ENCODE data around the gene RING1. TPM values are rescaled to one million over a fixed set of nuclear protein-coding genes. Genes with fewer than 3 reads are reported as not detected.

RING1 gene
- total RNA-seq, 2 experiments from 2014 or later, result 27.1 to 28.6 TPM

DNA sequence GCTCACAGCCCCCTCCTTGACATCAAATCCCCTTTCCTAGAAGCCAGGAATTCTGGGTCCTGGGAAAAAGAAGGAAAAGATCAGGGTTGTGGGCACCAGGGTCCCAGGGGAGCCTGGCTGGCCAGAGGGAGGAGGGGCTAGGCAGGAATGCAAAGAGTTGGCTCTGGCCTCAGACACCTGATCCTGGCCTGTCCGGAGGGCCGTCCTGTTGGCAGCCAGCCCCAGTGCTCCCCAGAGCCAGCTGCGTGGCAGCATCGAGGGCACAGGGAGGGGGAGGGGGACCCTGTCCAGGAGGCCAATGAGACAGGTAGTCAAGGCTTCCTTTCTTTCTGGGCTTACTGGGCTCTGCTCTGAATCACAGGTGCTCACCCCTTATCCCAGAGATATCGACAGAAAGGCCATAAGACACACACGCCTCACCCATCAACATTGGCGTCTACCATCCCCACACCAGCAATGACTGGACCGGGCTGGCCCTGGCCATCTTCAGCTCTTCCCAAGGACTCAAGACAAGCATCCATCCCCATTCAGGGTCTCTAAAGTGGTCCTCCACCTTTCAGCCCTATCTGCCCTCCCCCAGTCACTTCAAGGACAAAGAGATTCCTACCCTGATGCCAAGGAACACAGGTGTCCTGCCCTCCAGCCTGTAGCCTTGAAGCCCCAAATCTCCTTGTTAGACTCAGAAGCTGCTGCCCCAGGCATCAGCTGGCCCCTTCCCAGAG, 16.8 kb upstream of the RING1 start:
- TF ChIP-seq, protein P1, sequence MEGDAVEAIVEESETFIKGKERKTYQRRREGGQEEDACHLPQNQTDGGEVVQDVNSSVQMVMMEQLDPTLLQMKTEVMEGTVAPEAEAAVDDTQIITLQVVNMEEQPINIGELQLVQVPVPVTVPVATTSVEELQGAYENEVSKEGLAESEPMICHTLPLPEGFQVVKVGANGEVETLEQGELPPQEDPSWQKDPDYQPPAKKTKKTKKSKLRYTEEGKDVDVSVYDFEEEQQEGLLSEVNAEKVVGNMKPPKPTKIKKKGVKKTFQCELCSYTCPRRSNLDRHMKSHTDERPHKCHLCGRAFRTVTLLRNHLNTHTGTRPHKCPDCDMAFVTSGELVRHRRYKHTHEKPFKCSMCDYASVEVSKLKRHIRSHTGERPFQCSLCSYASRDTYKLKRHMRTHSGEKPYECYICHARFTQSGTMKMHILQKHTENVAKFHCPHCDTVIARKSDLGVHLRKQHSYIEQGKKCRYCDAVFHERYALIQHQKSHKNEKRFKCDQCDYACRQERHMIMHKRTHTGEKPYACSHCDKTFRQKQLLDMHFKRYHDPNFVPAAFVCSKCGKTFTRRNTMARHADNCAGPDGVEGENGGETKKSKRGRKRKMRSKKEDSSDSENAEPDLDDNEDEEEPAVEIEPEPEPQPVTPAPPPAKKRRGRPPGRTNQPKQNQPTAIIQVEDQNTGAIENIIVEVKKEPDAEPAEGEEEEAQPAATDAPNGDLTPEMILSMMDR (IDR thresholded peaks at IDR 0.05), result no peak
- CTCF ChIA-PET, result no interaction called here
- H3K27ac Mint-ChIP-seq, result no peak overlapping the region
- intact Hi-C loops (cut with DNase I, micrococcal nuclease), result no loop called here
- H3K4me3 Mint-ChIP-seq, result peak overlapping the region; percentile 63
- Histone ChIP-seq H3K9me3 (ENCODE audit: control insufficient read depth in 1 of 2, insufficient read depth in 1 of 2, low read length in 2 of 2) (peaks cover 0 to 4% of the 10 kb centered on the region in 2 experiments), H3K4me1 (ENCODE audit: insufficient read depth, low read length) (peaks cover 27% of the 10 kb centered on the region), H3K27ac (ENCODE audit: low read depth in 1 of 2, low read length in 2 of 2) (no peak overlapping the region), H3K4me3 (ENCODE audit: low read length) (peak overlapping the region; percentile 37), H3K27me3 (ENCODE audit: control insufficient read depth in 1 of 2, insufficient read depth in 2 of 2, low read length in 2 of 2) (peaks cover 15 to 20% of the 10 kb centered on the region in 2 experiments), H3K36me3 (ENCODE audit: insufficient read depth, low read length) (peaks cover 30% of the 10 kb centered on the region)
- H3K36me3 Mint-ChIP-seq (ENCODE audit: low read depth), result peaks cover 33% of the 10 kb centered on the region
- POLR2A ChIA-PET, result interaction anchor here (1.0 to 1.1 kb wide), 2 partner anchors 8 to 57 kb away, joined by 4 to 5 read pairs; no protein-coding TSS in a partner anchor
- ATAC-seq (ENCODE audit: poor library complexity) (no peak), DNase-seq (no peak)
- peaks cover 18% of the 10 kb centered on the region for H3K4me1 Mint-ChIP-seq (ENCODE audit: low read depth)
- H3K27me3 Mint-ChIP-seq, result peaks cover 53% of the 10 kb centered on the region
- H3K9me3 Mint-ChIP-seq, result no peaks in the 10 kb centered on the region

DNA sequence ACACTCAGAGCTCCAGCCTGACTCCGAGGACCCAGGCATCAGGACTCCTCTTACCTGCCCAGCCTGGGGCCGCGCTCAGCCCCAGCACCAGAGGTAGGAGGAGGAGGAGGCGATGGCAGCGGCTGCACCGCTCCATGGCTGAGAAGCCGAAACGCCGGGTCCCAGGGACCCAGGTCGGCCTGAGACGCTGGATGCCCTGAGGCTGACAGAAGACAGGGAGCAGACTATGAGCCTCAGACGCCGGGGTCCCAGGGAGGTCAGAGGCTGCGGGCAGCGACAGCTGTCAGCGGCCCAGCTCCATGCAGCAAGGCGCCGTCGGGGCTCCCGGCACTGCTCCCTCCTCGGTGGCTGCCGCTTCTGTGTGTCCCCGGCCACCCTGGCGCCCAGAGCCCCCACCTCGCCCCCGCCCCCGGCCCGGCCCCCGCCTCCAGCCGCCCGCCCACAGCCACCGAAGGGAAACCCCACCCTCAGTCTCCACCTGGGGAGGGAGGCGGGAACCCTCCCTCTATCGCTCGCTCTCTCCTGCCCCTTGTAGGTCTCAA, 16.1 kb upstream of the RING1 start, which contains the start of gene COL11A2:
Gene COL11A2, minus strand, starts transcription at position 363 of the 542 bp plus-strand sequence. Its CDS starts 227 bp downstream, at position 136.
- Mint-ChIP-seq H3K4me3 (peak within 1 kb of the TSS; percentile 85), H3K36me3 (ENCODE audit: low read depth) (peaks cover 40% of the 10 kb centered on the region), H3K27ac (peak within 1 kb of the TSS; percentile 30), H3K9me3 (no peaks in the 10 kb centered on the region), H3K4me1 (ENCODE audit: low read depth) (peaks cover 21% of the 10 kb centered on the region), H3K27me3 (peaks cover 48% of the 10 kb centered on the region)
- POLR2A ChIA-PET, result interaction anchor here (1.0 to 1.1 kb wide), 2 partner anchors 9 to 56 kb away, joined by 4 to 5 read pairs; no protein-coding TSS in a partner anchor
- Histone ChIP-seq H3K4me1 (ENCODE audit: insufficient read depth, low read length) (peaks cover 27% of the 10 kb centered on the region), H3K9me3 (ENCODE audit: control insufficient read depth in 1 of 2, insufficient read depth in 1 of 2, low read length in 2 of 2) (peaks cover 0 to 4% of the 10 kb centered on the region in 2 experiments), H3K36me3 (ENCODE audit: insufficient read depth, low read length) (peaks cover 37% of the 10 kb centered on the region), H3K27ac (ENCODE audit: low read depth in 1 of 2, low read length in 2 of 2) (no peak within 1 kb of the TSS), H3K4me3 (ENCODE audit: low read length) (peak within 1 kb of the TSS; percentile 48), H3K27me3 (ENCODE audit: control insufficient read depth in 1 of 2, insufficient read depth in 2 of 2, low read length in 2 of 2) (peaks cover 15 to 20% of the 10 kb centered on the region in 2 experiments)
- peak in 5 of 14 experiments; percentile 31 to 68 (median 40) for DNase-seq
- CTCF ChIA-PET, result no interaction called here
- TF ChIP-seq, protein P1 (IDR thresholded peaks at IDR 0.05), result no peak
- ATAC-seq (ENCODE audit: poor library complexity), result peak; percentile 74
- intact Hi-C loops (cut with DNase I, micrococcal nuclease), result no loop called here

DNA sequence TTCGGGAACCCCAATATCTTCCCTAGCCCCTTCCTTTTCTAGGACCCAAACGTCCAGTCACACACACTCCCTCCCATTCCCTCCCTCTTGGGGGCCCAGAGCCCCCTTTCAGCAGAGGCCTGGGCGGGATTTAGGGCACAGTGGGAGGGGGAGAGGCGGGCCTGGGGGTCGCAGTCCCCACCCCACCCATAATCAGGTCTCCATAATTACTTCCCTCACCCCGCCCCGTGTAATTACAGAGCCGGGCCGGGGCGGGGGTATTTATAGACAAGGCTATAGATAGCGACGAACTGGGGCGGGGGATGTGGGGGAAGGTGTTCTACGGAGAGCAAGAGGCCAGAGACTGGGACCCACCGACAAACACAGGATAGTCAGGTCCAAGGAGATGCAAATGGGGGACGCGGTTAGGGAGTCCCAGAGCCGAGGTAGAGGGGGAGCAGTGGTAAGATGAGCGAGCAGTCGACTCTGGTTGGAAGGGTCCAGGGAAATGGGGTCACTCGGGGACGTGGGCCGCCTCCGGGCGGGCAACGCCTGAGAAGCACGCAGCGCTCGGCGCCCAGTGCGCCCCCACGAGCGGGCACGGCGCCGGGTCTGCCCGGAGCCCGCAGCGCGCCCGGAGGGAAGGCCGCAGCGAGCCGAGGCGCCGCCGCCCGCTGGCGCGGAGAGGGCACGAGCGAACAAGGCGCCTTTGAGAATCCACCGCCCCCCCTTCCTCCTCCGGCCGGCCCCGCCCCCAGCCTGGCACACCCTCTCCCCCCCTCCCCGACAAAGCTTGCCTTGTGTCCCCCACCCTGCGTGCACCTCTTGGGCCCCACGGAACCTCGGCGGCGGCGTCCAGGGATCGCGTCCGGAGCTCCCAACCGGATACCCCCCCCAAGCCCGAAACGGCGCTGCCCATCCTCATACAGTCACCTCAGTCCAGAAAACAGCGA, 15.4 kb upstream of the RING1 start:
- ChIA-PET POLR2A (interaction anchor here (1.0 to 1.3 kb wide), 2 partner anchors 9 to 16 kb away, joined by 5 read pairs; partner anchors contain the start of gene RING1), CTCF (no interaction called here)
- H3K9me3 Mint-ChIP-seq, result no peaks in the 10 kb centered on the region
- H3K4me1 Mint-ChIP-seq (ENCODE audit: low read depth), result peaks cover 29% of the 10 kb centered on the region
- H3K4me3 Mint-ChIP-seq, result peak overlapping the region; percentile 85
- ATAC-seq (ENCODE audit: poor library complexity), result peak; percentile 26
- peak overlapping the region; percentile 30 for H3K27ac Mint-ChIP-seq
- peak overlapping the region; percentile 48 for H3K4me3 ChIP-seq (ENCODE audit: low read length)
- H3K9me3 ChIP-seq (ENCODE audit: control insufficient read depth in 1 of 2, insufficient read depth in 1 of 2, low read length in 2 of 2), result peaks cover 0 to 4% of the 10 kb centered on the region in 2 experiments
- peaks cover 34% of the 10 kb centered on the region for H3K4me1 ChIP-seq (ENCODE audit: insufficient read depth, low read length)
- H3K27ac ChIP-seq (ENCODE audit: low read depth in 1 of 2, low read length in 2 of 2), result no peak overlapping the region
- H3K36me3 ChIP-seq (ENCODE audit: insufficient read depth, low read length), result peaks cover 44% of the 10 kb centered on the region
- peak in 10 of 14 experiments; percentile 12 to 68 (median 46) for DNase-seq
- H3K27me3 Mint-ChIP-seq, result peaks cover 41% of the 10 kb centered on the region
- H3K36me3 Mint-ChIP-seq (ENCODE audit: low read depth), result peaks cover 47% of the 10 kb centered on the region
- intact Hi-C loops (cut with DNase I, micrococcal nuclease), result no loop called here
- peaks cover 15 to 20% of the 10 kb centered on the region in 2 experiments for H3K27me3 ChIP-seq (ENCODE audit: control insufficient read depth in 1 of 2, insufficient read depth in 2 of 2, low read length in 2 of 2)
- TF ChIP-seq, protein P1 (IDR thresholded peaks at IDR 0.05), result no peak
